HTR-8/SVneo (cell line): ENCODE data around the gene VAPB.
A peak's percentile ranks its signal among the peaks of the same experiment; 100 is the strongest.

Source experiments
- DNase-seq: peaks from one replicate; pipeline ENCODE4 v3.0.0; 2011; ENCODE audit warnings: low spot score, mixed read lengths; ENCODE audit not compliant: insufficient read length
- FAIRE-seq: peaks from 2 replicates; lab custom pipeline; 2011; peaks lifted over from hg19 to GRCh38; lab: Jason Lieb, UNC

Gene VAPB

DNA sequence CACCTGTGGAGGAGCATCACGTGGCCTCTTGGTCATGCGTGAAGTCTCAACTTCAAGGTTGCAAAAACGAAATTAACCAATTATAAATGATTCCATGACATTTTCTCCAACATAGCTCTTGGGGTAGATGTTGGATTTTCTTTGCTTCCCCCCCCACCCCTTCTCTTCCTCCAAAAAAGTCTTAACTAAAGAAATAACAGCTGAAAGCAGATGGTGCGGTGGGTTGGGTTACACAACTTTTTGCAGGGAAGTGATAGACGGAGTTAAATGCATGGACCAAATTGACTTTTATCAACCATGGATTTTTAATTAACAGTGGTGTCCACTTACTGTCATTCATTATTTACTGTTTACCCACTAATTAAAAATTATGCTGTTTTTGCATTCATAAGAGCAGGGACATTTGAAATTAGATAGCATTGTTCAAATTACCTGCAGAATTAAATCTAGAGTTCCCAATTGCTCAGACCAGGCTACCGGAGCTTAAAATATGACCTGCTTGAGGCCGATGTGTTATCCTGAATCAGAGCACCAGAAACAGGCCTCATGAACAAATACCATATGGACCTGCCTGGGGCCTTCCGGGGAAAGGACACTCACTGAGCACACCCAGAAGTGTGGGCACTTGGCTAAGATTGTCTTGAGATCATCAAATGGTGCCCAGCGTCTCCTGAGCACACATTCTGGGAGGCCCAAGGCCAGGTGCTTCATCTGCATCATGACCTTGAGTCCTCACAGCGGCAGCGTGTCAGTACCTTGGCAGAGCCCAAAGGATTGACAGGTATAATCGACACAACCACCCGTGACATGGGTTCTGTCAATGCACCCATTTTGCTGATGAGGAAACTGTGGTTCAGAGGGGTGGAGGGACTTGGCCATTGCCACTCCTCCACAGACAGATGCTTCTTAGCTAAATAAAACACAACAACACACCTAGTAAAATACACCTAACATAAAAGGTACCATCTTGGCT lies 84.7 kb downstream of the VAPB start:
- FAIRE-seq, result peak; percentile 84
- no peak for DNase-seq

DNA sequence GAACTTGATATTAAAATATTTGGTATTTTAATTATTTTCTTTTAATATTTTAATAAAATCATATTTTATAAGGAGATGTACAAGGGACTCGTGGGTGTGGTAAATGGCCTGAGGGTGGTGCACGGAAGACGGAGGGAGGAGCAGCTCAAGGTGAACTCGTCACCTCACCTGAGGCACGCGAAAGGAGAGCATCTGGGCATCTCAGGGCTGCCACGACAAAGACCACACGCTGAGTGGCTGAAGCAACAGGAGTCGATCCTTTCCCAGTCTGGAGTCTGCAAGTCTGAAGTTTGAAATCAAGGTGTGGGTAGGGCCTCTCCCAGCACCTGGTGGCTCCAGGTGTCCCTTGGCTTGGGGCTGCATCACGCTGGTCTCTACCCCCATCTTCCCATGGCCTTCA lies 86.4 kb downstream of the VAPB start:
- DNase-seq, result no peak
- FAIRE-seq, result peak; percentile 63

DNA sequence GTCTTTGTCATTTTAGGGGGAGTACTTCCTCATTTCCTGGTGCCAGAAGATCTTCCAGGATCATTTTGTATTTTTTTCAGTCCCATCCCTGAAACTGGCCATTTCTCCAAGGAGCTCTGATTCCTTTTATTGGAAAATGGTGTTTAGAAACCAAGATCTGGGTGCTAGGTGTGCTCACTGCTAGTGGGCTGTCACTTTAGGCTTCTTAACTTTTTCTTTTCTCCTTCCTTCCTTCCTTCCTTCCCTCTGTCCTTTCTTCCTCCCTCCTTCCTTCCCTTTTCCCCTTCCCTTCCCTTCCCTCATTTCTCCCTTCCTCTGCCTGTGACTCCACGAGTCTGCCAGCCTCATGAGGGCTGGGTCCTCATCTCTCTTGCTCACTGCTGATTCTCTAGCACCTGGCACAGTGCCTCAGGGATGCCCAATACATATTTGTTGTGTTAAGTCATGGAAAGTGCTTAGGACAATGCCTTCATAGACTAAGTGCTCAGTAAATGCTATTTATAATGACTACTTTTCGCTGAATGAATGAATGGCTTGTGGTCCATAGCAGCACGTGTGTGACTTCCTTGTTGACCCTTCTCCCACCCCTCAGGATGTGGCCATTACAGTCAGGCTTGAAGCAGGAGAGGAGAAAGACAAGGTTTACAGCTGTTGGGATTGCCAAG lies 89.2 kb downstream of the VAPB start:
- no peak for FAIRE-seq
- no peak for DNase-seq

DNA sequence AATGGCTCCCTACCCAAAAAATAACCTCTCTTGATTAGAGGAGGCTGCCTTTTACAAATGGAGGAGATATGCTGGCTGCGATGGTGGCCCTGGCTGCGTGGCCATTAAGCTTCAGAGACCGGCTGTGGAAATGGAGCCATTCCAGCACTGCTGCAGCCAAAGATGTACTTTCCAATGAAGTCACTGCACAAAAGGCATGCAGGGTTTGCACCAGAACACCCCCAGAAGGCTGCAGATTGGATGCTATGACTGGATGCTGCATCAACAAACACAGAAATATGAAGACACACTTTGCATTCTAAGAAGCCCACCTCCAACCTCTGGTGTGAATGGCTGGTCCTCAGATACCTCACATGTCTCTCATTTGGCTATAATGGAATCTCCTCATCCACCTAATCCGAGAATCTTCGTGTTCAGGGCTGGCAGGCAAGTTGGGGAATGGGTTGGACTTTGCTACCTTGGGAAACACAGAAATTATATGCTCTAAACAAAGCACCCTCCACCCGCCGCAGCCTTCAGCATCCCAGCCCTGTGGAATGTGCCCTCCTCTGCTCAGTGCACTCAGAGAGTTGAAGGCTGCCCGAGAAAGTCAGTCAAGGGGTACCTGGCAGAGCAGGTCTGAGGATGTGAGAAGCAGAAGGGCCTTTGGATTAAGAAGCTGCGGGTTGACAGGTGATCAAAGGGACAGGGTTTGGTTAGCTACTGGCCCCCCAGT lies 90.9 kb downstream of the VAPB start:
- FAIRE-seq (no peak), DNase-seq (no peak)

DNA sequence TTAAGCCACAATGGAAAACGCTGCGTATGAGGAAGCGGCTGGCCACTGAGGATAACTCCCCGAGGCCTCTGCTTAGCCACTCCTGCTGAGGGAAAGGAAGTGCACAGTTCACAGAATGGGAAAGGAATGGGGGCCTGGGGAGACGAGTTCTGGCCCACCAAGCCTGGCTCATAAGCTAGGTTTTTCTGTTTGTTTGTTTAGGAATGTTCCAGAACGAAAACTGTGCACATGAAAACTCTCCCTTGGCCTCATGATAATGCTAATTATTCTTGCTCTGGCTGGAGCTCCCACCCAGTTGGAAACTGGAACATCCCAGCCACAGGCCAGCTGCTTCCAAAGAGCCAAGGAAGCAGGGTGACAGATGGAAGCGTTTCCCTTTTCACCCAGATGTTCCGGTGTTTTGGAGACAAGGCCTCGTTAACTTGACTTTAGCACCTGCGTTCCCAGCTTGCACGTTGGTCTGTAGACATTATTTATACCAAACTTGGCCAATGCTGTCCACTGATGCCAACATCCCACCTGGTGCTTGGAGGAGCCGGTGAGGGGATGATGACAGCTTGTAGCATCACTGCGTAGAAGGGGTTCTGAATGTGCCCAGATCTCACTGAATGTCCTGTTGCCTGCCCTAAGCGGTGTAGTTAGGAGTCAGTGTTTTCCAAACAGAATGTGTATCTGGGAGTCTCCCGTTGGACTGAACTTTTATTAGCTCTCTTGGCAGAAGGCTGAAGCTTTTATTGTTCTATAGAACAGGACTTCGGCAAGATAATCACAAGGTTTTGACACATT lies 91.7 kb downstream of the VAPB start:
- DNase-seq, result no peak
- FAIRE-seq, result peak; percentile 92

DNA sequence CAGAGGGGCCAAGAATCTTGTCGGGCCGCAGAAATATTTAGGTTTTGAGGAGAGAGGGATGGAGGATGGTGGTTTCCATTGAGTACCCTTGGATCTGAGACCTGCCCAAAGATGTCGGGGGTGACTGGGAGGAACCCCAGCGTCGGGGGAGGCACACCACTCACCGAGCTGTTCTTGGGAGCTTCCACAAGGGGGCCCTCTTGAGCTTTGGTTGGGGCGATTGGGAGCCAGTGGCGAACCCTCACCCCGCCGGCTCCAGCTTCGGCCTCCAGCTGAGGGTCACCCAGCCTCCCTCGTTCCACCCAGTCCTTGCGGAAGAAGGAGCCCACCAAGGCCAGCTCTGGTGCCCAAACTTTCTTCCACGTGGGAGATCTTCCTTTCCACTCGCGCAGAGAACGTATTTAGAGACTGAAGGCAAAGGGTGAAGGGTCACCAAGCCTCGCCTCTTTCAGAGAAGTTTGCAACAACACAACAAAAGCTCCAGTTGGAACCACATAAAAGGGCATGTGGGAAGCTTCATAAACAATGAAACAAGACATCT lies 92.5 kb downstream of the VAPB start:
- FAIRE-seq, result no peak
- DNase-seq, result peak; percentile 95

DNA sequence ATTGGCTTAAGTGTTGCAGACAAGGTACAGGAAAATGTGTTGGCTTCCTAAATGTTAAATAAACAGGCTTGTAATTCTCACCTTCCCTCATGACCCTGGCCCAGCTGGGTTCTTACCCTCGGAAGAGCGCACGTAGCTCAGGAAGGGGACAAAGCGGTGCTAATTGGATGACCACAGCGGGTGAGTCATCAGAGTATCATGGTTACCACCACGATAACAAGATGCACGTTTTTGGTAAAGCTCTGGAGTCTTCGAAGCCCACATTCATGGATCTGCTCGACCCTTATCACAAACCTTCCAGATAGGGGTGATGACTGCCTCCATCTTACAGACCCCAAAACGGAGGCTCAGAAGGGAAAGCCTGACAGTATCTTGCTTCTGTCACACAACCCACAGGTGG lies 93.4 kb downstream of the VAPB start:
- FAIRE-seq (no peak), DNase-seq (no peak)

DNA sequence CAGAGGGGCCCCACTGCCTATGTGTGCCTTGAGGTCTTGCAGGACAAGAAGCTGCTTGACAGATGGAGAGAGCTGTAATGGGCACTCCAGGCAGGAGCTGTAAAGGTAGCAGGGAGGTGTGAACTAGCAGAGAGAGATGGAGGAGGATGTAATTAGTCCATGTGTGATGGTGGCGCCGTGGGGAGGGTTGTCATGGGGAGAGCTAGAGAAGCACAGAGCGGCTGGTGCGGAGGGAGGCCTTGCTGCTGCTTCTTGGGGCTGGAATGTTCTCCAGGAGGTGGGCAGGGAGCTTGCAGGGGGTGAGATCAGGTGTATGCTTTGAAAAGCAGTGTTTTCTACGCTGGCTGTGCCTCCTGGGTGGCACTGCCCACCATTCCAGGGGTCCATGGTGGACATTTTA lies 94.0 kb downstream of the VAPB start:
- no peak for FAIRE-seq
- DNase-seq, result no peak

DNA sequence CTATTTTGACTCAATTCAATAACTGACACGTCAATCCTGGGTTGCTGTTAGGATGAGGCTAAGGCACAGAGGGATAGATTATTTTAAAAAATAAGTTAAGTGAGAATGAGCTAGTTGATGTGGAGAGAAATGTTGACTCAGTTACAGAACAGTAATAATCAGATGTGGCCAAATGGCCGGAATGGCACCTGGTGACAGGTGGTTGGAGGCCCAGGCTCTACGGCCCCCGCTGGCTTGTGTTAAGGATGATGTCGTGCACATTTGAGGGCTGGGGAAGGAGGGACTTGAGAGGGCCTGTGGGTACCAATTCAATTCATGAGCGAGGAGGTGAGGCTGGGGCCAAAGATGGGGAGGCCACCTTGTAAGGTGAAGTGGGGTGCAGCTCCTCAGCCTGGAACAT lies 94.4 kb downstream of the VAPB start:
- DNase-seq, result no peak
- no peak for FAIRE-seq

DNA sequence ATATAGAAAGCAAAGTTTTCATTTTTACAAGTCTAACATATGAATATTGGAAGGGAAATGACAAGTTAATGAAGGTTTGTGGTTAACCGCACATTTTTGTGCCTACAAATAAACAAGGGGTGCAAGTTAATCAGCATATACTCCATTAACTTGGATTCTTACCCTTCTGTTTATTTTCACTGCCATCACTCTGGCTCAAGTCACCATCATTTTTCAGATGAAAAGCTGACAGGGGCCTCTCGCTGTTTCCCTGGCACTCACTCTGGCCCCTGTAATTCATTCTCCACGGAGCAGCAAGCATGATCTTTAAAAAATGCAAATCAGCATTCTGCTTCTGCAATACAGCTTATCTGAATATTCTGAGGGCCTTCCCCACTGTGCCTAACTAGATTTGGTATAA lies 96.4 kb downstream of the VAPB start:
- no peak for FAIRE-seq
- DNase-seq, result no peak

DNA sequence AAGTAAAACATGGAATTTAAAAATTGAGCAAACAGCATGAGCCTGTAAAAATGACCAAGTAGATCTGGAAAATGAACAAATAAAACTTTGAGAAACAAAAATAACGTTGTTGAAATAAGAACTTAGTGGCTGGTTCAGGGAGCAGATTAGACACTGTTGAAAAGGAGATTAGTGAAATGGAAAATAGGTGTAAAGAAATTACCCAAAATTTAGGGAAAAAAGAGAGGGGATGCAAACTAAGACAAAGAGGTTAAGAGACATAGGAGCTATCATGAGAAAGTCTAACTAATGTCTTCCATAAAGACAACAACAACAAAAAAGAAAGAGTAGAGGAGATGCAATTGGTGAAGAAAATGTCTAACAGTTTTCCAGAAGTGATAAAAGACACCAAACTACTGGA lies 97.2 kb downstream of the VAPB start:
- DNase-seq (no peak), FAIRE-seq (peak; percentile 40)

DNA sequence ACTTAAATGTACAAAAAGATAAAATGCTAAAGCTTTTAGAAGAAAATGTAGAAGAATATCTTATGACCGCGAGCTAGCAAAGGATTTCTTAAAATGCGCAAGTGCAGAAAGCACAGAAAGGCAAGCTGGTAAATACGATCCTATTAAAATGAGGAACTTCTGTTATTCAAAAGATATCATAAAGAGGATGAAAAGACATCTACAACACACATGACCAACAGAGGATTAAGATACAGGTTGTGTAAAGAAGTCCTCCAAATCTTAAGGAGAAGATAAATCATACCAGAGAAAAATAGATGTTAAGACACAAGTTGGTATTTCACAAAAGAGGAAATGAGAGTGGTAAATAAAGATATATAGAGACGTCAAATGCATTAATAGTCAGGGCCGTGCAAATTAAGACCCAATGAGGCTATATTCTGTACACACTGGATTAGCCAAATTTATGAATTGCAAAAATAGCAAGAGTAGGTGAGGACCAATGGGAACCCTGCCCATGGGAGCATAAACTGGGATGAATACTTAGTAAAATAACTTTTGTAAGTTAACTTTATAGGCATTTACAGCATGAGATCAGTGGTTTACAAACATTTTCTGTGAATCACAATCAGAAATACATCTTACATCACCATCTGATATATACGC lies 103.2 kb downstream of the VAPB start:
- DNase-seq (no peak), FAIRE-seq (no peak)

DNA sequence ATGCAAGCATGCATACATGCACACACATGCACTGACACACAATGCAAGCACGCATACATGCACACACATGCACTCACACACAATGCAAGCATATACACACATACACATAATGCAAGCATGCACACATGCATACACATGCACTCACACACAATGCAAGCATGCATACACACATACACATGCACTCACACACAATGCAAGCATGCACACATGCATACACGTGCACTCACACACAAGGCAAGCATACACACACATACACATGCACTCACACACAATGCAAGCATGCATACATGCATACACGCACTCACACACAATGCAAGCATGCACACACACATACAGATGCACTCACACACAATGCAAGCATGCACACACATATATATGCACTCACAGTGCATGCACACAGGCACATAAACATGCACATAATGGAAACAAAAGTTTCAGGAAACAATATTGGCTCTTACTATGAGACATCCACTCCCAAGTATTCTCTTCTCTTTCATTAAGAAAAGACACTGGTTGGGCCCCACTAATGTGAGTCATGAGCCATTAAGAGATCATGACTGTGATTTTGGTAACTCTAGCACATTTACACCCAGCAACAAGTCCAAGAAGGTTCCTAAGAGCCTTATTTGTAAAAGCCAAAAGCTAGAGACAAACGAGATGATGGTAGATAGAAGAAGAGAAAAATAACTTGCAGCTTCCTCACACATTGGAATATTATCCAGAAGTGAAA lies 103.9 kb downstream of the VAPB start:
- FAIRE-seq (peak; percentile 100), DNase-seq (no peak)

DNA sequence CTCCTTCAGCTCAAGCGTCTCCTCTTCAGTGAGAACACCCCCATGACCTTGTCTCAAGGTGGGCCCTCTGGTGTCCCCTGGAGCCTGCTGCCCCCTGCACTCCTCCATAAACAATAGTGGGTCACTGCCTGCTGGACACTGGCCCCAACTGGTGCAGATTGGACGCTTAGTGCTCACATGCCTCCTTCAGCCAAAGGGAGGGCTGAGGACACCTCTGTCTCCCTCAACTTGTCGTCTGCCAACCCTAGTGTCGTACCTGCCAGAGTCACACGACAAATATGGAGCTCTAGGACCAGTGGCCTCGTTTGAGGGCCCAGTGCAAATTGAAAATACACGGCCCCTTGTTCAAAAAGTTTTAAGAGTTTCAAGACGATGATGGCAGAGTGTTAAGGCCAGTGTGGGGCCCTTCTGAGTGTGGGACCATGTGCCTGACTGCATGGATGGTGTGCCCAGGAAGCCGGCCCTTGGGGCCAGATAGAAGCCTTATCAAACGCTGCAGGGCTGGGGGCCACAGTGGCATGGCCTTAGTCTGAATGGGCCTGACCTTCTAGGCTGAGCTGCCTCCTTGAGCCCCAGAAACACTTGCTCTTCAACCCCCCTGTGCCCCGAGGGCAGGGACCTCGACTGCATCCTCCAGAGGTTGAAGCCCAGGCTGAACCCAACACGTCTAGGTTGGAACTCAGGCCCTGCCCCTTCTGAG lies 106.0 kb downstream of the VAPB start:
- FAIRE-seq (no peak), DNase-seq (no peak)

DNA sequence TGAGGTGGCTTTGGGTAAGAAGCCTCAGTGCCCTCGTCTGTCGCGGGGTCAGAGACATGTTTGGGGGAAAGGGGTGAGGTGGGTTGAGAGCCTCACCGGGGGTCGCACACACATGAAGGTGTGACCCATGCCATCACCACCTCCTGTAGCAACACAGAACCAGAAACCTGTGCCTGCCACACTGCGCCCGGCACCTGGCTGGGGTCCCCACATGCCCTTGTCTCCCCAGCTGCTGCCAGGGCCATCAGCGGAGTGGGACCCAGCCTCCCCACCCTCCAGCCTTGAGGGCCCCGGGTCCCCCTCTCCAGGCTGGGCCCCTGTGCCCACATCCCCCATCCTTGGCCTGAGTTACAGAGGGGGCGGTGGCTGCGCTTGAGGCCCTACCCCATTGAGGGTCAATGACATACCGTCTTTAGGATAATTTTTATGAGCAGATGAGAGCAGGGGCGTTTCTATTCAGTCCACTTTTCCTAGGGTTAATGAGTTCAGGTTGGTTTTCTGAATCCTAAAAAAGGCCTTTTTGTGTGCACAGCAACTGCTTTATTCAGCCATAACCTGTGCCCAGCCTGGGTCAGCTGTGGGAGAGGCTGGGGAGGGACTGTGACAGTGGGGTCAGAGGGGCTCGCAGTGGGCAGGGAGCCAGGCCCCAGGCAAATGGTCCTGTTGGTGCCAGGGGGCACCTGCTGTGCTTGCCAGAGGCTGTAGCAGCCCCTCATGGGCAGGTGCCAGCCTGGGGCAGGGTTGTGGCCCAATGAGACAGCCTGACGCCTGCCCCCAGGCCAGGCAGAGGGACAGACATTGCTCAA lies 106.8 kb downstream of the VAPB start:
- FAIRE-seq (peak; percentile 92), DNase-seq (no peak)

DNA sequence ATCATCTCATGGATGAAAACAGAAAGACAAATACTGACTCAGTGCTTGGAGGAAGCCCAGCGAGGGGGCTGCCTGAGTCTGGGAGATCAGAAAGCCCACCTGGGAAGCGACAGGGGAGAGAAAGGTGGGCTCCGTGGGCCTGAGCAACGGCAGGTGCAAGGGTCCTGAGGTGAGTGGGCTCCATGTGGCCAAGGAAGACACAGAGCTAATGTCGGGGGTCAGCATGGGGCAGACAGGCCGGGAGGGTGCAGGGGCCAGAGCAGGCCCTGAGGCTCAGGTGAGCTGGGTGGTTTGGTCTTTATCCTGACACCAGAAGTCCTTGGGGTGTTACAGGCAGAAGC lies 107.4 kb downstream of the VAPB start:
- DNase-seq, result no peak
- FAIRE-seq, result no peak

DNA sequence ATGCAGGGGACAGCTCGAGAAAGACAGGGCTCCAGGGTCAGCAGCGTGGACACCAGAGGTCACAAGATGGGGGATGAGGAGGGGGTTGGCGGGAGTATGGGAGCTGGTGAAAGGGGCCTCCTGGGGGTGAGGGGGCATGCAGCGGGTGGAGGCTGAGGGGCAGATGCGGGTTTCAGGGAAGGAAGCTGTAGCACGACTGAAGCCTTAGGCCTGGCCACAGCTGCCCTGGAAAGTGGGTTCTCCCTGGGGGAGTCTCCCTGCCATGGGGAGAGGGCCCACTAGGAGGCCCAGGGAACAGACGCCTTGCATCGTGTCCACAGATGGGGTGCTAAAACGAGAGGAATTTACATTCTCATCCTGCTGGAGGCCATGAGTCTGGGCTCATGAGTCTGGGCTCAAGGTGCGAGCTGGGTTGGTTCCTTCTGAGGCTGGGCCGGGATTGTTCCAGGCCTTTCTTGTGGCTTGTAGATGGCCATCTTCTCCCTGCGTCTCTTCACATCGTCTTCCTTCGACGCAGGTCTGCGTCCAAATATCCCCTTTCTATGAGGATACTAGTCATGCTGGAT lies 108.1 kb downstream of the VAPB start:
- FAIRE-seq, result peak; percentile 86

More for the DNA sequence above, 108.1 kb downstream of the VAPB start:
- no peak for DNase-seq
